Measurements from ENCODE around the gene NDUFAF8. TPM values are rescaled to one million over a fixed set of nuclear protein-coding genes. Genes with fewer than 3 reads are reported as not detected.

NDUFAF8 gene
- total and polyA plus RNA-seq, 10 of the 15 experiments (the other 5 are each of a cell fraction or from before 2014, with no cell fraction given): 22.0 to 307 (median 106) TPM

GRCh38 chr17:81273698-81274470 lies 34.8 kb downstream of the NDUFAF8 start (continued):
- TF ChIP-seq IRF3 (IDR thresholded peaks at IDR 0.05) (no peak), EZH2 (IDR thresholded peaks at IDR 0.05; ENCODE audit: borderline replicate concordance, control insufficient read depth, low read depth, low read length) (no peak), MLLT1 (IDR thresholded peaks at IDR 0.05) (no peak), NFYB (IDR thresholded peaks at IDR 0.05; ENCODE audit: insufficient read depth, low read depth, low read length) (no peak)

- no TSS peak for BruUV-seq (replicated peaks)
- Histone ChIP-seq H3K27me3 (replicated peaks in 1 of 2; ENCODE audit: control insufficient read depth in 2 of 2, insufficient read depth in 2 of 2, low read length in 1 of 2) (no peaks in the 10 kb centered on the region), H3K4me2 (ENCODE audit: control insufficient read depth, insufficient read depth) (no peak overlapping the region), H3K4me3 (no peak overlapping the region), H2AFZ (ENCODE audit: control insufficient read depth, low read depth, low read length) (no peak overlapping the region), H3K9ac (ENCODE audit: control insufficient read depth, insufficient read depth, low read length) (no peak overlapping the region), H3K9me3 (replicated peaks; ENCODE audit: control insufficient read depth, insufficient read depth, low read length) (no peaks in the 10 kb centered on the region), H3K27ac (ENCODE audit: control insufficient read depth, insufficient read depth) (no peak overlapping the region), H3K36me3 (ENCODE audit: control insufficient read depth in 2 of 2, insufficient read depth in 2 of 2, low read length in 1 of 2) (peaks cover 16 to 18% of the 10 kb centered on the region in 2 experiments; a peak in 3 of 4 replicates), H4K20me1 (ENCODE audit: control insufficient read depth, insufficient read depth) (no peaks in the 10 kb centered on the region), H3K4me1 (ENCODE audit: control insufficient read depth, insufficient read depth, low read length) (no peaks in the 10 kb centered on the region), H3K79me2 (ENCODE audit: control insufficient read depth, insufficient read depth, low read length) (no peaks in the 10 kb centered on the region)
- in situ Hi-C loops (cut with MboI) (no loop called here), intact Hi-C loops (cut with micrococcal nuclease; ENCODE audit: unreplicated experiment) (no loop called here)
- ATAC-seq: no peak
- ChIA-PET POLR2A (no interaction called here), CTCF (no interaction called here), RAD21 (ENCODE audit: unreplicated experiment) (no interaction called here), SMC1A (ENCODE audit: uncharacterized antibody, unreplicated experiment) (no interaction called here)
- no peak for FAIRE-seq
- WGBS (ENCODE audit: insufficient coverage, insufficient replicate concordance, low lambda C conversion rate, missing lambda C conversion rate): 97% methylated on average over 14 of the region's 14 CpGs
- no peak for TF ChIP-seq TCF12 (IDR thresholded peaks at IDR 0.05; ENCODE audit: low read depth, low read length)
- no peak for TF ChIP-seq SUPT20H (IDR thresholded peaks at IDR 0.05; ENCODE audit: borderline replicate concordance, control insufficient read depth, low read depth, low read length)
- TF ChIP-seq ZBTB33 (IDR thresholded peaks at IDR 0.05): no peak
- no peak for TF ChIP-seq MYB (IDR thresholded peaks at IDR 0.05; ENCODE audit: borderline replicate concordance, low read depth, low read length)
- TF ChIP-seq RUNX3 (IDR thresholded peaks at IDR 0.05; ENCODE audit: low read length): no peak
- no peak for TF ChIP-seq PRDM15 (CRISPR knock-in tag; IDR thresholded peaks at IDR 0.05)
- no peak for TF ChIP-seq NRF1 (conservative IDR thresholded peaks at IDR 0.05; ENCODE audit: low read depth, low read length)
- no peak for TF ChIP-seq EGR1 (IDR thresholded peaks at IDR 0.05; ENCODE audit: borderline replicate concordance in 1 of 2, low read depth in 2 of 2, low read length in 2 of 2)
- TF ChIP-seq SRF (IDR thresholded peaks at IDR 0.05; ENCODE audit: low read depth in 2 of 2, low read length in 2 of 2): no peak
- DNase-seq (ENCODE audit: low read depth, low spot score): no peak
Observed at GRCh38 chr17:81274471-81274855, 35.3 kb downstream of the NDUFAF8 start.

Measured in GM12878 (cell line).